SKM-1 (cell line): ENCODE measurements around the gene PXMP4.

Source experiments
- DNase-seq: peaks from one replicate; lab custom pipeline; 2025; ENCODE audit not compliant: unreplicated experiment; lab: John Stamatoyannopoulos, UW

The PXMP4 gene

GRCh38 chr20:33685328-33686099 is 34.6 kb downstream of the PXMP4 start:
- peak; percentile 37 for DNase-seq

- DNase-seq: no peak
Measured at GRCh38 chr20:33684533-33685327, 35.4 kb downstream of the PXMP4 start.

GRCh38 chr20:33681728-33682353 is 38.3 kb downstream of the PXMP4 start:
- DNase-seq: no peak

- DNase-seq: no peak
Measured at GRCh38 chr20:33681288-33681687, 38.8 kb downstream of the PXMP4 start.

GRCh38 chr20:33680686-33681085 is 39.4 kb downstream of the PXMP4 start:
- no peak for DNase-seq

GRCh38 chr20:33679758-33680485 is 40.2 kb downstream of the PXMP4 start:
- DNase-seq: no peak

GRCh38 chr20:33677991-33678702 is 42.0 kb downstream of the PXMP4 start:
- no peak for DNase-seq

GRCh38 chr20:33676652-33677645 is 43.2 kb downstream of the PXMP4 start:
- DNase-seq: no peak

- no peak for DNase-seq
Measured at GRCh38 chr20:33676121-33676520, 44.0 kb downstream of the PXMP4 start.

GRCh38 chr20:33675136-33675959 is 44.8 kb downstream of the PXMP4 start:
- no peak for DNase-seq

- peak; percentile 43 for DNase-seq
Measured at GRCh38 chr20:33674294-33675135, 45.6 kb downstream of the PXMP4 start, which contains the start of gene NECAB3. Gene NECAB3 (minus strand): TSS chr20:33674428. CDS start chr20:33674352, 76 bp downstream.

- DNase-seq: no peak
Measured at GRCh38 chr20:33673410-33674293, 46.5 kb downstream of the PXMP4 start.

- DNase-seq: no peak
Measured at GRCh38 chr20:33673114-33673409, 47.0 kb downstream of the PXMP4 start.

- DNase-seq: no peak
Measured at GRCh38 chr20:33672426-33673113, 47.5 kb downstream of the PXMP4 start.

- no peak for DNase-seq
Measured at GRCh38 chr20:33671573-33672288, 48.4 kb downstream of the PXMP4 start.
